Mucosa of rectum (tissue), 2 donors: ENCODE results near the gene CTAGE6.
"Not testable (repeated sequence)": the region's sequence is repeated elsewhere in the genome, so short reads cannot be mapped to it uniquely, and the experiment has no call there.

Source experiments
- H3K27ac ChIP-seq, 2 donors: one replicate each; pipeline ENCODE4 v1.7.0; 2013; ENCODE audit warnings: inconsistent platforms in 2 of 2, low read depth in 2 of 2, low read length in 2 of 2
- H3K27me3 ChIP-seq, 2 donors: one replicate each; pipeline ENCODE4 v1.7.0; 2013; ENCODE audit warnings: low read length in 2 of 2; ENCODE audit not compliant: control insufficient read depth in 2 of 2, insufficient read depth in 2 of 2
- H3K36me3 ChIP-seq, 2 donors: one replicate each; pipeline ENCODE4 v1.7.0; 2013; ENCODE audit warnings: low read length in 2 of 2; ENCODE audit not compliant: control insufficient read depth in 2 of 2, insufficient read depth in 2 of 2
- H3K4me1 ChIP-seq, 2 donors: one replicate each; pipeline ENCODE4 v1.7.0; 2013; ENCODE audit warnings: low read length in 2 of 2, mild to moderate bottlenecking in 1 of 2; ENCODE audit not compliant: control insufficient read depth in 2 of 2, insufficient read depth in 2 of 2
- H3K4me3 ChIP-seq, 2 donors: one replicate each; pipeline ENCODE4 v1.7.0; 2013; ENCODE audit warnings: low read length in 2 of 2
- H3K9ac ChIP-seq, 2 donors: one replicate each; pipeline ENCODE4 v1.7.0; 2013; ENCODE audit warnings: low read length in 2 of 2, low read depth in 1 of 2, mild to moderate bottlenecking in 1 of 2
- H3K9me3 ChIP-seq, 2 donors: one replicate each; pipeline ENCODE4 v1.7.0; 2013; ENCODE audit warnings: low read length in 2 of 2; ENCODE audit not compliant: control insufficient read depth in 2 of 2
- donor health status: healthy.
- donor health status: Normal muscosa, but diverticular disease.

The CTAGE6 gene

DNA sequence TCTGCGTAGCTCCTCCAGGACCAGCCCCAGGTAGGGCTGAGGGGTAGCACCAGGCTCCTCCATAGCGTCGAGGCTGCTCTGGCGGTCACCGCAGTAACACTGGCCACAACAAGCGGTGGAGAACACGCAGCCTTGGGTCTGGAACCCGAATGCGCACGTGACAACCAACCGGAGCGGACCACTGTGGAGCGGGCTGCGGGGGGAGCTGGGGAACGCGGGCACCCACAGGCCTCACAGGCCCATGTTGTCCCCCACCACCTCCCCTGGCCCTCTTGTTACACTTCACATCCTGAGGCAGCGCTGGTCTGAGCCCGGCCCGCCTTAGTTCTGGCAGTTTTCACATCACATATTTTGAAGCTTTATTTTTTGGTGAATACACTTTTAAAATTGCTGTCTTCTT, at the start of gene CTAGE6:
Gene CTAGE6 (minus strand): TSS at position 101 of the 400 bp plus-strand sequence. CDS start 38 bp downstream, at position 63.
- H3K4me1 ChIP-seq, H3K9me3 ChIP-seq, H3K27ac ChIP-seq: not testable (repeated sequence)

GRCh38 chr7:143806664-143807071, 49.2 kb upstream of the CTAGE6 start:
- not testable (repeated sequence) for H3K4me3 ChIP-seq, H3K27me3 ChIP-seq, H3K9ac ChIP-seq, H3K27ac ChIP-seq, H3K36me3 ChIP-seq, H3K9me3 ChIP-seq, H3K4me1 ChIP-seq

More for the DNA sequence above, at the start of gene CTAGE6:
- not testable (repeated sequence) for H3K36me3 ChIP-seq, H3K4me3 ChIP-seq, H3K27me3 ChIP-seq, H3K9ac ChIP-seq

- not testable (repeated sequence) for H3K4me3 ChIP-seq, H3K9me3 ChIP-seq, H3K4me1 ChIP-seq, H3K9ac ChIP-seq, H3K36me3 ChIP-seq, H3K27ac ChIP-seq, H3K27me3 ChIP-seq
These were observed 40.4 kb upstream of the CTAGE6 start for GRCh38 chr7:143797896-143798290.

GRCh38 chr7:143797119-143797895, 39.8 kb upstream of the CTAGE6 start:
- H3K4me1 ChIP-seq, H3K27me3 ChIP-seq, H3K27ac ChIP-seq, H3K4me3 ChIP-seq, H3K9me3 ChIP-seq, H3K9ac ChIP-seq, H3K36me3 ChIP-seq: not testable (repeated sequence)

GRCh38 chr7:143795653-143796052, 38.2 kb upstream of the CTAGE6 start:
- not testable (repeated sequence) for H3K4me3 ChIP-seq

DNA sequence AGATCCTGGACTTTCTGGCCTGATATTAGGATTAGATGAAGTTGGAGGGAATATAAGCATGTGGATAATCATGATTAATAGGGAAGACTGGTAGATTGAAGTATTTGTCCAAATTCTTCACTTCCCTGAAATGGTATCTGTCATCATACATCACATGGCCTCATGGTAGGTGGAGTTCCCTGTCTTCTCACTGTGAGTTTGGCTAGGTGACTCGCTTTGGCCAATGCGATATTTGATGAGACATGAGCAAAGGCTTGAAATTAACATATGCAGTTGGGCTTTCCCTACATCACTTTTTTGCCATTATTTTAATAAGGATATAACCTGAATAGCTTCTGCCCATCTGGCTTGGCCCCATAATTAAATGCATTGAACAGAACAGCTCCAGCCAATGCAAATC, 35.1 kb upstream of the CTAGE6 start:
- H3K27ac ChIP-seq, H3K9me3 ChIP-seq, H3K4me1 ChIP-seq, H3K36me3 ChIP-seq, H3K27me3 ChIP-seq, H3K9ac ChIP-seq, H3K4me3 ChIP-seq: not testable (repeated sequence)

More at GRCh38 chr7:143795653-143796052, 38.2 kb upstream of the CTAGE6 start:
- H3K9me3 ChIP-seq, H3K4me1 ChIP-seq, H3K36me3 ChIP-seq, H3K27ac ChIP-seq, H3K9ac ChIP-seq, H3K27me3 ChIP-seq: not testable (repeated sequence)

- not testable (repeated sequence) for H3K27me3 ChIP-seq, H3K27ac ChIP-seq, H3K9me3 ChIP-seq, H3K9ac ChIP-seq, H3K4me1 ChIP-seq, H3K4me3 ChIP-seq, H3K36me3 ChIP-seq
These were observed 28.1 kb upstream of the CTAGE6 start for GRCh38 chr7:143785415-143786182.

GRCh38 chr7:143779591-143779990, 22.1 kb upstream of the CTAGE6 start:
- not testable (repeated sequence) for H3K9me3 ChIP-seq

GRCh38 chr7:143772738-143773468, 15.4 kb upstream of the CTAGE6 start:
- not testable (repeated sequence) for H3K27me3 ChIP-seq, H3K9me3 ChIP-seq, H3K9ac ChIP-seq, H3K4me3 ChIP-seq, H3K4me1 ChIP-seq, H3K27ac ChIP-seq, H3K36me3 ChIP-seq

More at GRCh38 chr7:143779591-143779990, 22.1 kb upstream of the CTAGE6 start:
- not testable (repeated sequence) for H3K27me3 ChIP-seq, H3K9ac ChIP-seq, H3K4me1 ChIP-seq, H3K27ac ChIP-seq, H3K36me3 ChIP-seq, H3K4me3 ChIP-seq

- not testable (repeated sequence) for H3K36me3 ChIP-seq, H3K4me1 ChIP-seq, H3K9me3 ChIP-seq, H3K4me3 ChIP-seq, H3K27ac ChIP-seq, H3K9ac ChIP-seq, H3K27me3 ChIP-seq
These were observed 10.0 kb upstream of the CTAGE6 start for GRCh38 chr7:143767531-143767930.
